Astrocyte (in vitro differentiated cells and primary cell): ENCODE measurements around the gene NAP1L4. TPM values are rescaled to one million over a fixed set of nuclear protein-coding genes. Genes with fewer than 3 reads are reported as not detected.

ENCODE experiments used
- DNase-seq: peaks from one replicate; pipeline ENCODE4 v3.0.0-alpha.2; 2010; ENCODE audit warnings: low read depth
- FAIRE-seq: peaks from 2 replicates; lab custom pipeline; 2011; peaks lifted over from hg19 to GRCh38; lab: Jason Lieb, UNC
- H2AFZ ChIP-seq: 2 replicates; pipeline ENCODE4 v1.6.0; 2012; ENCODE audit warnings: low read depth, low read length, inconsistent platforms
- H3K27ac ChIP-seq: 2 replicates; pipeline ENCODE4 v1.5.1; 2011; ENCODE audit warnings: low read depth, low read length, inconsistent platforms
- H3K27me3 ChIP-seq: 2 replicates; pipeline ENCODE4 v1.6.0; 2011; ENCODE audit warnings: low read length, inconsistent platforms; ENCODE audit not compliant: insufficient read depth
- H3K36me3 ChIP-seq: 2 replicates; pipeline ENCODE4 v1.5.1; 2011; ENCODE audit warnings: low read length, inconsistent platforms; ENCODE audit not compliant: insufficient read depth
- H3K4me1 ChIP-seq: 2 replicates; pipeline ENCODE4 v1.5.1; 2011; ENCODE audit warnings: low read length, inconsistent platforms; ENCODE audit not compliant: insufficient read depth
- H3K4me2 ChIP-seq: 2 replicates; pipeline ENCODE4 v1.6.0; 2012; ENCODE audit warnings: low read length, inconsistent platforms
- H3K4me3 ChIP-seq: 2 replicates; pipeline ENCODE4 v1.5.1; 2011; ENCODE audit warnings: low read depth, mild to moderate bottlenecking, low read length, inconsistent platforms; ENCODE audit not compliant: insufficient read depth
- H3K79me2 ChIP-seq: 2 replicates; pipeline ENCODE4 v1.6.0; 2012; ENCODE audit warnings: mild to moderate bottlenecking, low read length, inconsistent platforms; ENCODE audit not compliant: insufficient read depth
- H3K9ac ChIP-seq: 2 replicates; pipeline ENCODE4 v1.6.0; 2012; ENCODE audit warnings: mild to moderate bottlenecking, low read length, inconsistent platforms
- H3K9me3 ChIP-seq: 2 replicates; pipeline ENCODE4 v1.5.1; 2012; ENCODE audit warnings: low read depth, mild to moderate bottlenecking, low read length, inconsistent platforms; ENCODE audit not compliant: insufficient read depth
- H4K20me1 ChIP-seq: 2 replicates; pipeline ENCODE4 v1.6.0; 2012; ENCODE audit warnings: low read length, inconsistent platforms; ENCODE audit not compliant: insufficient read depth
- H3K27ac Mint-ChIP-seq: one replicate; pipeline ENCODE4 v1.8.0; 2021; ENCODE audit warnings: mild to moderate bottlenecking, mixed read lengths; ENCODE audit not compliant: unreplicated experiment
- H3K27me3 Mint-ChIP-seq: one replicate; pipeline ENCODE4 v1.8.0; 2021; ENCODE audit warnings: low read depth, mixed read lengths; ENCODE audit not compliant: unreplicated experiment
- H3K36me3 Mint-ChIP-seq: one replicate; pipeline ENCODE4 v1.8.0; 2021; ENCODE audit warnings: low read depth, mixed read lengths; ENCODE audit not compliant: unreplicated experiment
- H3K4me1 Mint-ChIP-seq: one replicate; pipeline ENCODE4 v1.8.0; 2021; ENCODE audit warnings: low read depth, mixed read lengths; ENCODE audit not compliant: unreplicated experiment
- H3K4me3 Mint-ChIP-seq: one replicate; pipeline ENCODE4 v1.8.0; 2021; ENCODE audit warnings: mild to moderate bottlenecking, moderate library complexity, mixed read lengths; ENCODE audit not compliant: unreplicated experiment
- H3K9me3 Mint-ChIP-seq: one replicate; pipeline ENCODE4 v1.8.0; 2021; ENCODE audit warnings: mild to moderate bottlenecking, mixed read lengths; ENCODE audit not compliant: unreplicated experiment
- EZH2 ChIP-seq: IDR thresholded peaks from 2 replicates; pipeline ENCODE4 v1.6.1; 2012; ENCODE audit warnings: mild to moderate bottlenecking, low read length, inconsistent platforms; ENCODE audit not compliant: insufficient read depth
- total RNA-seq: library from RNA; stranded (reverse); gene quantifications from 2 replicates; pipeline ENCODE4 v1.2.1, GENCODE V29; 2021
- TF ChIP-seq, protein P1 (sequence below): IDR thresholded peaks from 2 replicates; pipeline ENCODE4 v1.5.1; 2011; ENCODE audit warnings: low read depth, mild to moderate bottlenecking, inconsistent platforms, low read length, moderate library complexity; ENCODE audit not compliant: insufficient read depth

NAP1L4 gene
- total RNA-seq, 1 donor from 2014 or later: 153 TPM

DNA sequence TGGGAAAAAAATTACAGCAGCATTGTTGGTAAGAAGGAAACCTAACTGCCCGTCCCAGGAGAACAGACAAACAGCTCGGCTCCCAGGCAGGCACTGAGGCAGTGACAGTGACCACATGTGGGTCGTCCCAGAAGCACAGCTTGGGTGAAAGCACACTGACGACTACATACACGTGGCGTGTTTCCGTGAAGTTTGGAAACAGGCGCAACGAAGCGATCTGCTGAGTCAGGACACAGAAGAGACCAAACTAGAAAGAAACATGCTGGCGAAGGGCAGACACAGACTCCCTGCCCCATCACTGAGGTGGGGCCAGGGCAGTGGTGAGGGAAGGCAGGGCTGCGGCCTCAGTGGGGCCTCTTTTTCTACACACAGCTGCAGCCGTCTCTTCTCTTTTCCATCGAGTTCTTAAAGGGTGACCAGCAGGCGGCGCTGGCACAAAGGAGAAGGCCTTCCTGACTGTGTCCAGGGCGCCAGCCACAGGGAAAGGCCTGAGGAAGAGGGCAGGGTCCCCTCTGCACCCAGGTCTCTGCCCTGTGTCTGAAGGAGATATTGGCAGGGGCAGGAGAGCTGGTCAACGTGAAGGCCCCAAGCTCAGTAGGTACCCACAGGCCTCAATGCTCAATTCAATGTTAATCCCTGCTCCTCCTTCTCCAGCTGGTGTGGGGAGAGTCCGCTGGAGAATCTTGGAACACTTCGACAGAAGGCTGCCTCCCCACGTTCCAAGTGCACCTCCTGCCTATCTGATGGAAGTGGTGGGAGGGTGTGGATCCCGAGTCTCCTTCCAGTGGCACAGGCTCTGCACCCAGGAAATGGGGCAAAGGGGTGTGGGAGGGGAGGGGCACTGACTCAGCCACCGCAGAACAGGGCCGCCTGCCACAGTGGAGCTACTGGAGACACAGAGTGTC lies 45.2 kb upstream of the NAP1L4 start:
- peaks cover 58% of the 10 kb centered on the region for H4K20me1 ChIP-seq
- no peaks in the 10 kb centered on the region for H3K4me1 ChIP-seq
- H3K36me3 Mint-ChIP-seq: peaks cover 19% of the 10 kb centered on the region
- no peak overlapping the region for H2AFZ ChIP-seq
- H3K27me3 ChIP-seq: no peaks in the 10 kb centered on the region
- H3K9me3 Mint-ChIP-seq: no peaks in the 10 kb centered on the region
- H3K4me1 Mint-ChIP-seq: peaks cover 4% of the 10 kb centered on the region
- TF ChIP-seq EZH2: no peak
- TF ChIP-seq, protein P1, sequence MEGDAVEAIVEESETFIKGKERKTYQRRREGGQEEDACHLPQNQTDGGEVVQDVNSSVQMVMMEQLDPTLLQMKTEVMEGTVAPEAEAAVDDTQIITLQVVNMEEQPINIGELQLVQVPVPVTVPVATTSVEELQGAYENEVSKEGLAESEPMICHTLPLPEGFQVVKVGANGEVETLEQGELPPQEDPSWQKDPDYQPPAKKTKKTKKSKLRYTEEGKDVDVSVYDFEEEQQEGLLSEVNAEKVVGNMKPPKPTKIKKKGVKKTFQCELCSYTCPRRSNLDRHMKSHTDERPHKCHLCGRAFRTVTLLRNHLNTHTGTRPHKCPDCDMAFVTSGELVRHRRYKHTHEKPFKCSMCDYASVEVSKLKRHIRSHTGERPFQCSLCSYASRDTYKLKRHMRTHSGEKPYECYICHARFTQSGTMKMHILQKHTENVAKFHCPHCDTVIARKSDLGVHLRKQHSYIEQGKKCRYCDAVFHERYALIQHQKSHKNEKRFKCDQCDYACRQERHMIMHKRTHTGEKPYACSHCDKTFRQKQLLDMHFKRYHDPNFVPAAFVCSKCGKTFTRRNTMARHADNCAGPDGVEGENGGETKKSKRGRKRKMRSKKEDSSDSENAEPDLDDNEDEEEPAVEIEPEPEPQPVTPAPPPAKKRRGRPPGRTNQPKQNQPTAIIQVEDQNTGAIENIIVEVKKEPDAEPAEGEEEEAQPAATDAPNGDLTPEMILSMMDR: peak; percentile 75
- H3K4me3 Mint-ChIP-seq: no peak overlapping the region
- peaks cover 13% of the 10 kb centered on the region for H3K79me2 ChIP-seq
- H3K27me3 Mint-ChIP-seq: no peaks in the 10 kb centered on the region
- H3K36me3 ChIP-seq: peaks cover 57% of the 10 kb centered on the region
- no peak overlapping the region for H3K4me2 ChIP-seq
- FAIRE-seq (no peak), DNase-seq (peak; percentile 38)
- H3K27ac ChIP-seq: no peak overlapping the region
- no peak overlapping the region for H3K4me3 ChIP-seq
- no peak overlapping the region for H3K27ac Mint-ChIP-seq
- no peaks in the 10 kb centered on the region for H3K9me3 ChIP-seq
- no peak overlapping the region for H3K9ac ChIP-seq

DNA sequence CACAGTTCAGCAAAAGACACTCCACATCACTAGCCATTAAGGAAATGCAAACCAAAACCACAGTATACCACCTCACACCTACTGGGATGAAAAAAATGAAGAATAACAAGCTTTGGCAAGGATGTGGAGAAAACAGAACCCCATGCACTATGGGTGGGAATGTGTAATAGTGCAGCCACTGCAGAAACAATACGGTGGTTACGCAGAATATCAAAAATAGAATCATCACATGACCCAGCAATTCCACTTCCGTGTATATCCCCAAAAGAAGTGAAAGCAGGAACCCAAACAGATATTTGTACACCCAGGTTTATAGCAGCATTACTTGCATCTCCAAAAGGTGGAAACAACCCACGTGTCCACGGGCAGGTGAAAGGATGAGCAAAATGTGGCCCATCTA lies 44.3 kb upstream of the NAP1L4 start:
- Mint-ChIP-seq H3K27ac (no peak overlapping the region), H3K27me3 (no peaks in the 10 kb centered on the region), H3K4me1 (peaks cover 3% of the 10 kb centered on the region), H3K4me3 (no peak overlapping the region), H3K36me3 (peaks cover 17% of the 10 kb centered on the region), H3K9me3 (no peaks in the 10 kb centered on the region)
- Histone ChIP-seq H3K27me3 (no peaks in the 10 kb centered on the region), H3K4me2 (no peak overlapping the region), H3K4me3 (no peak overlapping the region), H3K4me1 (no peaks in the 10 kb centered on the region), H3K79me2 (peaks cover 6% of the 10 kb centered on the region), H3K9me3 (no peaks in the 10 kb centered on the region), H3K27ac (no peak overlapping the region), H3K9ac (no peak overlapping the region), H2AFZ (no peak overlapping the region), H3K36me3 (peaks cover 57% of the 10 kb centered on the region), H4K20me1 (peaks cover 55% of the 10 kb centered on the region)
- no peak for FAIRE-seq
- DNase-seq: no peak
- TF ChIP-seq, protein P1: no peak
- TF ChIP-seq EZH2: no peak

DNA sequence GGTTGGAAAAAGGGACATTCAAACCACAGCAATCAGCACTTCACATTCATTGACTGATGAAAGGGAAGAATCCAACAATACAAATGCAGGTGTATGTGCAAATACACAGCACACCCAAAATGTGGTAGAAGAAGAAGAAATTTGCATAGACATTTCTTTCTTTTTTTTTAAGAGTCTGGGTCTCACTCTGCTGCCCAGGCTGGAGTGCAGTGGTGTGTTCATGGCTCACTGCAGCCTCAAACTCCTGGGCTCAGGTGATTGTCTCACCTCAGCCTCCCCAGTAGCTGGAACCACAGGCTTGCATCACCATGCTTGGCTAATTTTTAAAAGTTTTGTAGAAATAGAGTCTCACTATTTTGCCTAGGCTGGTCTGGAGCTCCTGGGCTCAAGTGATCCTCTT lies 43.2 kb upstream of the NAP1L4 start:
- no peaks in the 10 kb centered on the region for H3K27me3 Mint-ChIP-seq
- H3K27ac Mint-ChIP-seq: no peak overlapping the region
- H3K4me1 ChIP-seq: no peaks in the 10 kb centered on the region
- H3K4me1 Mint-ChIP-seq: peaks cover 12% of the 10 kb centered on the region
- peaks cover 58% of the 10 kb centered on the region for H4K20me1 ChIP-seq
- TF ChIP-seq, protein P1: no peak
- TF ChIP-seq EZH2: no peak
- no peak overlapping the region for H2AFZ ChIP-seq
- H3K9me3 ChIP-seq: no peaks in the 10 kb centered on the region
- H3K36me3 ChIP-seq: peaks cover 52% of the 10 kb centered on the region
- peaks cover 8% of the 10 kb centered on the region for H3K79me2 ChIP-seq
- H3K27me3 ChIP-seq: no peaks in the 10 kb centered on the region
- no peak overlapping the region for H3K9ac ChIP-seq
- H3K36me3 Mint-ChIP-seq: peaks cover 17% of the 10 kb centered on the region
- no peaks in the 10 kb centered on the region for H3K9me3 Mint-ChIP-seq
- DNase-seq (no peak), FAIRE-seq (no peak)
- no peak overlapping the region for H3K27ac ChIP-seq
- no peak overlapping the region for H3K4me3 ChIP-seq
- no peak overlapping the region for H3K4me3 Mint-ChIP-seq
- no peak overlapping the region for H3K4me2 ChIP-seq
